Mononuclear cell (primary cell): ENCODE measurements around the gene DYNC1I2. TPM values are rescaled to one million over a fixed set of nuclear protein-coding genes. Genes with fewer than 3 reads are reported as not detected.

Experiments used
- H3K27me3 ChIP-seq: 2 replicates; pipeline ENCODE4 v1.6.0; 2011; ENCODE audit warnings: low read length, control low read depth; ENCODE audit not compliant: insufficient read depth
- H3K4me1 ChIP-seq: 2 replicates; pipeline ENCODE4 v1.5.1; 2011; ENCODE audit warnings: mild to moderate bottlenecking, low read length, control low read depth; ENCODE audit not compliant: insufficient read depth
- H3K4me3 ChIP-seq: 2 replicates; pipeline ENCODE4 v1.5.1; 2011; ENCODE audit warnings: mild to moderate bottlenecking, low read length, moderate library complexity
- H3K9me3 ChIP-seq: 2 replicates; pipeline ENCODE4 v1.5.1; 2011; ENCODE audit warnings: low read depth, mild to moderate bottlenecking, control low read depth, low read length
- total RNA-seq: library from RNA; depleted of rRNA; stranded (reverse); fragments of >200 nt; gene quantifications from one replicate; pipeline ENCODE4 v1.2.3, GENCODE V29; 2012

DYNC1I2 gene
- total RNA-seq, 1 donor, result 16.9 TPM

GRCh38 chr2:171702781-171703556, 15.7 kb downstream of the DYNC1I2 start:
- no peaks in the 10 kb centered on the region for H3K4me1 ChIP-seq
- no peaks in the 10 kb centered on the region for H3K9me3 ChIP-seq
- no peak overlapping the region for H3K4me3 ChIP-seq
- no peaks in the 10 kb centered on the region for H3K27me3 ChIP-seq

GRCh38 chr2:171703574-171704347, 16.5 kb downstream of the DYNC1I2 start:
- Histone ChIP-seq H3K27me3 (no peaks in the 10 kb centered on the region), H3K9me3 (no peaks in the 10 kb centered on the region), H3K4me3 (no peak overlapping the region), H3K4me1 (no peaks in the 10 kb centered on the region)

GRCh38 chr2:171706152-171706803, 19.0 kb downstream of the DYNC1I2 start:
- no peaks in the 10 kb centered on the region for H3K4me1 ChIP-seq
- no peaks in the 10 kb centered on the region for H3K9me3 ChIP-seq
- no peaks in the 10 kb centered on the region for H3K27me3 ChIP-seq
- no peak overlapping the region for H3K4me3 ChIP-seq

GRCh38 chr2:171707752-171708151, 20.5 kb downstream of the DYNC1I2 start:
- no peaks in the 10 kb centered on the region for H3K9me3 ChIP-seq
- no peak overlapping the region for H3K4me3 ChIP-seq
- no peaks in the 10 kb centered on the region for H3K4me1 ChIP-seq
- H3K27me3 ChIP-seq, result no peaks in the 10 kb centered on the region

GRCh38 chr2:171709011-171709685, 21.9 kb downstream of the DYNC1I2 start:
- Histone ChIP-seq H3K27me3 (no peaks in the 10 kb centered on the region), H3K4me1 (no peaks in the 10 kb centered on the region), H3K4me3 (no peak overlapping the region), H3K9me3 (no peaks in the 10 kb centered on the region)

GRCh38 chr2:171711351-171711750, 24.1 kb downstream of the DYNC1I2 start:
- Histone ChIP-seq H3K9me3 (no peaks in the 10 kb centered on the region), H3K4me1 (no peaks in the 10 kb centered on the region), H3K4me3 (no peak overlapping the region), H3K27me3 (no peaks in the 10 kb centered on the region)

- H3K4me3 ChIP-seq, result no peak overlapping the region
Observed at GRCh38 chr2:171712051-171712450, 24.8 kb downstream of the DYNC1I2 start.

GRCh38 chr2:171718720-171719119, 31.5 kb downstream of the DYNC1I2 start:
- Histone ChIP-seq H3K9me3 (no peaks in the 10 kb centered on the region), H3K4me1 (no peaks in the 10 kb centered on the region), H3K27me3 (no peaks in the 10 kb centered on the region), H3K4me3 (no peak overlapping the region)

More at GRCh38 chr2:171712051-171712450, 24.8 kb downstream of the DYNC1I2 start:
- H3K27me3 ChIP-seq, result no peaks in the 10 kb centered on the region
- no peaks in the 10 kb centered on the region for H3K9me3 ChIP-seq
- no peaks in the 10 kb centered on the region for H3K4me1 ChIP-seq

GRCh38 chr2:171719660-171720059, 32.4 kb downstream of the DYNC1I2 start:
- no peaks in the 10 kb centered on the region for H3K9me3 ChIP-seq
- H3K4me1 ChIP-seq, result no peaks in the 10 kb centered on the region
- no peak overlapping the region for H3K4me3 ChIP-seq
- H3K27me3 ChIP-seq, result no peaks in the 10 kb centered on the region

- H3K27me3 ChIP-seq, result no peaks in the 10 kb centered on the region
- no peaks in the 10 kb centered on the region for H3K4me1 ChIP-seq
- no peaks in the 10 kb centered on the region for H3K9me3 ChIP-seq
- H3K4me3 ChIP-seq, result no peak overlapping the region
Observed at GRCh38 chr2:171723716-171724683, 36.7 kb downstream of the DYNC1I2 start.

GRCh38 chr2:171726847-171727450, 39.7 kb downstream of the DYNC1I2 start:
- no peaks in the 10 kb centered on the region for H3K4me1 ChIP-seq
- no peak overlapping the region for H3K4me3 ChIP-seq
- no peaks in the 10 kb centered on the region for H3K27me3 ChIP-seq

GRCh38 chr2:171728989-171729951, 42.0 kb downstream of the DYNC1I2 start:
- Histone ChIP-seq H3K4me3 (no peak overlapping the region), H3K9me3 (no peaks in the 10 kb centered on the region), H3K27me3 (no peaks in the 10 kb centered on the region), H3K4me1 (no peaks in the 10 kb centered on the region)

More at GRCh38 chr2:171726847-171727450, 39.7 kb downstream of the DYNC1I2 start:
- no peaks in the 10 kb centered on the region for H3K9me3 ChIP-seq

GRCh38 chr2:171729952-171730317, 42.7 kb downstream of the DYNC1I2 start:
- no peak overlapping the region for H3K4me3 ChIP-seq
- no peaks in the 10 kb centered on the region for H3K27me3 ChIP-seq
- no peaks in the 10 kb centered on the region for H3K4me1 ChIP-seq
- H3K9me3 ChIP-seq, result no peaks in the 10 kb centered on the region
